ENCODE data around the gene KLHL21.
"Not testable (repeated sequence)": the region's sequence is repeated elsewhere in the genome, so short reads cannot be mapped to it uniquely, and the experiment has no call there.

Gene KLHL21

DNA sequence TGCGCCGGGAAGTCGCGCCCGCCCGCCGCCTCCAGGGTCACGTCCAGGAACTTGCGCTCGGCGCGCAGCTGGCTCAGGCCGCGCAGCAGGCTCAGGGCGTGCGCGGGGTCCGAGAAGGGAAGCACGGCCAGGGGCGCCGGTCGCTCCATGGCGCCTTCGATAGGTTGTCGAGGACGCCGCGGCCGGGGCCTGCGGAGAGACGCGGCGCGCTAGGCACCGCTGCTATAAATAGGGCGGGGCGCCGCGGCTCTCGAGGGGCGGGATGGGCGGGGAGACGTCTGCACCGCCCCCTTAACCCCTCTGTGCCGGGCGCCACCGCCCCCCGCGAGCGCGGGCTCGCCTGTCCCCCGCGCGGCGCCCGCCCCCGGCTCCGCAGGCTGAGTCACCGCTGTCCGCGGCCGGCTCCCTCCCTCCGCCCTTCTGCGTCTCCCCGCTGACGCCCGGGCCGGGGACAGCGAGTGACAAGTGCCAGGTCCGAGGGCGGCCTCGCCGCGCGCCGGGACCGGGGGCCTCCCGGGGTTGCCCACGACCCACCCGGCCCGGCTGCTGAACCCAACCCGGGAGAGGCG is at the start of gene KLHL21:
Gene KLHL21 (minus strand): TSS at position 201 of the 569 bp plus-strand sequence. CDS start 52 bp downstream, at position 149.
- no peaks in the 10 kb centered on the region for H3K9me3 ChIP-seq (ENCODE audit: control insufficient read depth, insufficient read depth, low read length)
- H3K4me1 ChIP-seq (ENCODE audit: insufficient read depth, low read length): no peaks in the 10 kb centered on the region
- no peaks in the 10 kb centered on the region; the same call in 1 of the 2 replicates for H3K36me3 ChIP-seq (ENCODE audit: insufficient read depth, low read length)
- H3K9ac ChIP-seq (ENCODE audit: low read depth, low read length): peak within 1 kb of the TSS; percentile 92

- H3K9me3 ChIP-seq (ENCODE audit: control insufficient read depth, insufficient read depth, low read length): no peaks in the 10 kb centered on the region
- no peak overlapping the region for H3K9ac ChIP-seq (ENCODE audit: low read depth, low read length)
- H3K4me1 ChIP-seq (ENCODE audit: insufficient read depth, low read length): no peaks in the 10 kb centered on the region
- H3K36me3 ChIP-seq (ENCODE audit: insufficient read depth, low read length): peaks cover 20% of the 10 kb centered on the region; the same call in 1 of the 2 replicates
Observed at GRCh38 chr1:6651909-6652308, 49.2 kb upstream of the KLHL21 start.

- Histone ChIP-seq H3K9me3 (ENCODE audit: control insufficient read depth, insufficient read depth, low read length) (no peaks in the 10 kb centered on the region), H3K9ac (ENCODE audit: low read depth, low read length) (no peak overlapping the region), H3K4me1 (ENCODE audit: insufficient read depth, low read length) (no peaks in the 10 kb centered on the region), H3K36me3 (ENCODE audit: insufficient read depth, low read length) (peaks cover 23% of the 10 kb centered on the region)
Observed at GRCh38 chr1:6648556-6648955, 45.9 kb upstream of the KLHL21 start.

DNA sequence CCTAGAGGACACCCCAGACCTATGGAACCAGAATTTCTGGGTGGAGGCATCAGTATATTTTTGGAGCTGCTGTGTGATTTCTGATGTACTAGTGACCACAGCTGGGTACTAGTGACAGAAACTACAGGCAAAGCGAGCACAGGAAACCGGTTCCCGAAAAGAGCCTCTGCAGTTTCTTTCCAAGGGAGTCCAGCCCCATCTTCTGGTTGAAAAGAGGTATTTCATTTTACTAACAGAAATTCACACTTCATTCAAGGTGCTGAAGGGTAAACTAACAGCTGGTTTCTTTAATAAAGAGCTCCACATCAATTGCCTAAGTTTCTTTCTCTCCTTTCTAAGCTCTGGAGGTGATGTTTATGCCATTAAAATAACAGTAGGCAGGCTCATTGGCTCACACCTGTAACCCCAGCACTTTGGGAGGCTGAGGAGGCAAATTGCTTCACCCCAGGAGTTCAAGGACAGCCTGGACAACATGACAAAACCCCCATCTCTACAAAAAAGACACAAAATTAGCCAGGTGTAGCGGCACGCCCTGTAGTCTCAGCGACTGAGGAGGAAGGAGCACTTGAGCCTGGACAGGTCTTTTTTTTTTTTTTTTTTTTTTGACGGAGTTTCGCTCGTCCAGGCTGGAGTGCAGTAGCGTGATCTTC is 44.0 kb upstream of the KLHL21 start:
- Histone ChIP-seq H3K9ac (ENCODE audit: low read depth, low read length) (no peak overlapping the region), H3K36me3 (ENCODE audit: insufficient read depth, low read length) (peaks cover 11% of the 10 kb centered on the region), H3K4me1 (ENCODE audit: insufficient read depth, low read length) (no peaks in the 10 kb centered on the region)

DNA sequence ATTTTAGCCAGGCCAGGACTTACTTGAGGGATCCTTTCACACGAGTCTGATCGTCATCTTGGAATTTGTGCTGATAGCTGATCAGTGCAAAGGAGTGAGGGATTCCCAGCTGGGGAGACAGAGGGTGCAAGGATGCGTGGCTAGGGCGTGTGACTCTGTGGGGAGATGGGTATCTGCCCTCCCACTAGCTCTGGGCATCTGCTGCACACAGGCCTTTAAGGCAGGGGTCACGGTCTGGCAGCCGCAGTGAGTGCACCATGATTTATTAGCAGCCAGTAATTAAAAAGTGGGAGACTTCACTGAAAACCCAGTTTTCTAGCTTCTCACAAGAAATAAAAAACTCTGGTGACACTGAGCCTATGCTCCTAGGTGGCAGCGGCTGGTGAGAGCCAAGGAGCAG is 42.3 kb upstream of the KLHL21 start:
- H3K36me3 ChIP-seq (ENCODE audit: insufficient read depth, low read length): peaks cover 9% of the 10 kb centered on the region
- H3K4me1 ChIP-seq (ENCODE audit: insufficient read depth, low read length): no peaks in the 10 kb centered on the region
- H3K9me3 ChIP-seq (ENCODE audit: control insufficient read depth, insufficient read depth, low read length): no peaks in the 10 kb centered on the region
- H3K9ac ChIP-seq (ENCODE audit: low read depth, low read length): no peak overlapping the region

More for the DNA sequence above, 44.0 kb upstream of the KLHL21 start:
- H3K9me3 ChIP-seq (ENCODE audit: control insufficient read depth, insufficient read depth, low read length): no peaks in the 10 kb centered on the region

GRCh38 chr1:6640867-6641266 is 38.2 kb upstream of the KLHL21 start:
- H3K9ac ChIP-seq (ENCODE audit: low read depth, low read length); H3K4me1 ChIP-seq (ENCODE audit: insufficient read depth, low read length); H3K9me3 ChIP-seq (ENCODE audit: control insufficient read depth, insufficient read depth, low read length): not testable (repeated sequence)
- H3K36me3 ChIP-seq (ENCODE audit: insufficient read depth, low read length): peaks cover 31% of the 10 kb centered on the region

- no peaks in the 10 kb centered on the region for H3K4me1 ChIP-seq (ENCODE audit: insufficient read depth, low read length)
- H3K9me3 ChIP-seq (ENCODE audit: control insufficient read depth, insufficient read depth, low read length): no peaks in the 10 kb centered on the region
- H3K36me3 ChIP-seq (ENCODE audit: insufficient read depth, low read length): peaks cover 22% of the 10 kb centered on the region
- no peak overlapping the region for H3K9ac ChIP-seq (ENCODE audit: low read depth, low read length)
Observed at GRCh38 chr1:6638226-6638625, 35.6 kb upstream of the KLHL21 start.

DNA sequence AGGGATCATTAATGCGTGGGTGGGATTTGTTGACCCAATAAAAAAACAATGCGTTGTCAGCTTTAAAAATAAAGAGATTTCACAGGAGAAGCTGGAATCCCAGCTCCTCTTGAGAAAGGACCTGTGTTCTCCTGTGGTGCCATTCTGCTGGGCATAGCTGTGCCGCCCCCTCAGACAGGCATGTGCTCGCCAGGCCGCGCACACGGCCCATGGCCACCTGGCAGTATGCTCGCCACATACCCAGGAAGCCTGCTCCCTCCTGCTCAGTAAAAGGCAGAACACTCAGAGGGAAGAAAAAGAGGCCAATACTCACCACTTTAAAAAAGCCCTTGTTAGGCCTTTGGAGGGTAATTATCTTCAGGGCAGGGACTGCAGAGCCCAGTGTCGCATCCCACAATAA is 35.1 kb upstream of the KLHL21 start:
- Histone ChIP-seq H3K9me3 (ENCODE audit: control insufficient read depth, insufficient read depth, low read length) (no peaks in the 10 kb centered on the region), H3K36me3 (ENCODE audit: insufficient read depth, low read length) (peaks cover 22% of the 10 kb centered on the region), H3K9ac (ENCODE audit: low read depth, low read length) (no peak overlapping the region), H3K4me1 (ENCODE audit: insufficient read depth, low read length) (no peaks in the 10 kb centered on the region)

DNA sequence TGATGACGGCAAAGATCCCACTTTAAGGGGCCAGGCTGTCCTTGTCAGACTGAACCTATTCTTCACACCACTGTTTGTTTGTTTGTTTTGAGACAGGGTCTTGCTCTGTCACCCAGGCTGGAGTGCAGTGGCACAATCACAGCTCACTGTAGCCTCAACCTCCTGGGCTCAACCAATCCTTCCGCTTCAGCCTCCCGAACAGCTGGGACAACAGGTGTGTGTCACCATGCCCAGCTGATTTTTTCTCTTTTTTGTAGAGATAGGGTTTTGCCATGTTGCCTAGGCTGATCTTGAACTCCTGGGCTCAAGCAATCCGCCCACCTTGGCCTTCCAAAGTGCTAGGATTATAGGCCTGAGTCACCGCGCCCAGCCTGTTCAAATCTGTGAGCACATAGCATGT is 34.1 kb upstream of the KLHL21 start:
- H3K36me3 ChIP-seq (ENCODE audit: insufficient read depth, low read length): peaks cover 22% of the 10 kb centered on the region
- H3K9me3 ChIP-seq (ENCODE audit: control insufficient read depth, insufficient read depth, low read length); H3K4me1 ChIP-seq (ENCODE audit: insufficient read depth, low read length); H3K9ac ChIP-seq (ENCODE audit: low read depth, low read length): not testable (repeated sequence)

GRCh38 chr1:6635910-6636760 is 33.5 kb upstream of the KLHL21 start:
- Histone ChIP-seq H3K4me1 (ENCODE audit: insufficient read depth, low read length) (no peaks in the 10 kb centered on the region), H3K9me3 (ENCODE audit: control insufficient read depth, insufficient read depth, low read length) (no peaks in the 10 kb centered on the region), H3K9ac (ENCODE audit: low read depth, low read length) (no peak overlapping the region), H3K36me3 (ENCODE audit: insufficient read depth, low read length) (peaks cover 22% of the 10 kb centered on the region)

DNA sequence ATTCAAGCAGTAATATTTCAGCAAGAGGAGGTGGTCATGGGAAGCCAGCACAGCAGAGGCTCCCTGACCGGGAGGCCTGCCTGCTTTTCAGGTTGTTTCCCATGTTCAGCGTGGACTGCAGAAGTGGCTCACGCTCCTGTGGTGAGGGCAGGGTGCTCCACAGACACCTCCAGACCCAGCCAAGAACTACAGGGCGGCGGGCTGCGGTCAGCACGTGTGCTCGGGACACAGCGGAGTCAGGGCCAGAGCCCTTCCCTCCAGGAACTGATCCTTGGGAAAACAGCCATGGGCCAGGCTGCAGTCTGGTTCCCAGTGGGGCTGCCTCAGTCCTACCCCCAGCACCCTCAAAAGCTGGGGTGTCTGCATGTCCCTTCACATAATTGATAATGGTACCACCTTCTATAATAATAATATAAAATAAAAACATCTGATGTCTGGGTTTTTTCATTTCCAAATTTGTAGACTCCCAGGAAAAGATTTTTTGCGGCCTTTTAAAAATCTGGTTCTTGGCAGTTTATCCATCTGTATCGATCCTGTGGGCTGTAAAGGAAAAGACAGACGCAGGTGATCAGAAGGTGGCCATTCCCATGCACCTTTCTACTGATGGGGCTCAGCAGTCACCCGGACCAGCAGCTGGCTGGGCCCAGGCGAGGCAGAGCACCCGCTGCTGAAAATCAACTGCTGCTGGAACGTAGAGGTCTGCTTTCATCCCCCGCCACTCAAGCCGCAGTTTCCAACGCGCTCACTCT is 32.7 kb upstream of the KLHL21 start:
- H3K4me1 ChIP-seq (ENCODE audit: insufficient read depth, low read length): no peaks in the 10 kb centered on the region
- H3K9me3 ChIP-seq (ENCODE audit: control insufficient read depth, insufficient read depth, low read length): no peaks in the 10 kb centered on the region
- peaks cover 22% of the 10 kb centered on the region for H3K36me3 ChIP-seq (ENCODE audit: insufficient read depth, low read length)
- no peak overlapping the region for H3K9ac ChIP-seq (ENCODE audit: low read depth, low read length)

- Histone ChIP-seq H3K4me1 (ENCODE audit: insufficient read depth, low read length) (no peaks in the 10 kb centered on the region), H3K9me3 (ENCODE audit: control insufficient read depth, insufficient read depth, low read length) (no peaks in the 10 kb centered on the region), H3K36me3 (ENCODE audit: insufficient read depth, low read length) (peaks cover 18% of the 10 kb centered on the region), H3K9ac (ENCODE audit: low read depth, low read length) (no peak overlapping the region)
Observed at GRCh38 chr1:6634371-6635052, 31.8 kb upstream of the KLHL21 start.

- Histone ChIP-seq H3K9me3 (ENCODE audit: control insufficient read depth, insufficient read depth, low read length) (no peaks in the 10 kb centered on the region), H3K9ac (ENCODE audit: low read depth, low read length) (no peak overlapping the region), H3K36me3 (ENCODE audit: insufficient read depth, low read length) (peaks cover 9% of the 10 kb centered on the region)
Observed at GRCh38 chr1:6632588-6633514, 30.2 kb upstream of the KLHL21 start.

More at GRCh38 chr1:6632588-6633514, 30.2 kb upstream of the KLHL21 start:
- H3K4me1 ChIP-seq (ENCODE audit: insufficient read depth, low read length): no peaks in the 10 kb centered on the region
